ENCODE data around the gene DGKD. TPM values are rescaled to one million over a fixed set of nuclear protein-coding genes. Genes with fewer than 3 reads are reported as not detected.

Gene DGKD
- total and polyA plus RNA-seq, 10 donors = 21.9 to 120 (median 71.9) TPM

DNA sequence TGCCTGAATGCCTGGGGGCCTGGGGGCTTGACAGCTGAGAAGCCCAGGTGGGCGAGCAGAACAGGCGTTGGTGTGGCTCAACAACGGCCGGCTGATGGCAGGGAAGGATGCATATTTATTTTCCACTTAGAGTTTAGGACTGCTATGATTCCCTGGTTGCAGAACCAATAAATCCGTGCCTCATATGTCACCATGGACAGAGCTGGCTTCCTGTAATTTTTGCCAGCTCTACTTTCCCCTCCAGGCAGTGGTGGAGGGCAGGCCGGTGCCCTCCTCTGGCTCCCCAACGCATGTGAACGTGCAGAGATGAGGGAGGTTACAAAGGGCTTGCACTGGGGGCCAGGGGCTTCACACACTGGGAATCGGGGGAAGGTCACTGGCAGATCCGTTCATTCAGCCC is 28.5 kb upstream of the DGKD start:
- 69 to 78% (median 72%) methylated on average over 10 of the region's 10 CpGs for WGBS, 5 donors
- intact Hi-C loops (cut with DNase I; ENCODE audit: low total_unique reads) = no loop called here
- Histone ChIP-seq H3K9me3 (no peaks in the 10 kb centered on the region), H3K36me3 (no peaks in the 10 kb centered on the region), H3K27me3 (replicated peaks in 1 of 7) (peaks cover 0 to 4% (median 0%) of the 10 kb centered on the region in 7 donors), H3K27ac (no peak overlapping the region), H3K4me3 (no peak overlapping the region), H3K4me1 (peaks cover 0 to 34% (median 18%) of the 10 kb centered on the region in 6 donors)
- TF ChIP-seq, protein P1, sequence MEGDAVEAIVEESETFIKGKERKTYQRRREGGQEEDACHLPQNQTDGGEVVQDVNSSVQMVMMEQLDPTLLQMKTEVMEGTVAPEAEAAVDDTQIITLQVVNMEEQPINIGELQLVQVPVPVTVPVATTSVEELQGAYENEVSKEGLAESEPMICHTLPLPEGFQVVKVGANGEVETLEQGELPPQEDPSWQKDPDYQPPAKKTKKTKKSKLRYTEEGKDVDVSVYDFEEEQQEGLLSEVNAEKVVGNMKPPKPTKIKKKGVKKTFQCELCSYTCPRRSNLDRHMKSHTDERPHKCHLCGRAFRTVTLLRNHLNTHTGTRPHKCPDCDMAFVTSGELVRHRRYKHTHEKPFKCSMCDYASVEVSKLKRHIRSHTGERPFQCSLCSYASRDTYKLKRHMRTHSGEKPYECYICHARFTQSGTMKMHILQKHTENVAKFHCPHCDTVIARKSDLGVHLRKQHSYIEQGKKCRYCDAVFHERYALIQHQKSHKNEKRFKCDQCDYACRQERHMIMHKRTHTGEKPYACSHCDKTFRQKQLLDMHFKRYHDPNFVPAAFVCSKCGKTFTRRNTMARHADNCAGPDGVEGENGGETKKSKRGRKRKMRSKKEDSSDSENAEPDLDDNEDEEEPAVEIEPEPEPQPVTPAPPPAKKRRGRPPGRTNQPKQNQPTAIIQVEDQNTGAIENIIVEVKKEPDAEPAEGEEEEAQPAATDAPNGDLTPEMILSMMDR (IDR thresholded peaks at IDR 0.05 in 8 of 11, conservative IDR thresholded peaks at IDR 0.05 in 3 of 11) = no peak
- no peak for TF ChIP-seq POLR2AphosphoS5 (IDR thresholded peaks at IDR 0.05)
- TF ChIP-seq POLR2A (IDR thresholded peaks at IDR 0.05) = no peak
- DNase-seq = peak; percentile 63

DNA sequence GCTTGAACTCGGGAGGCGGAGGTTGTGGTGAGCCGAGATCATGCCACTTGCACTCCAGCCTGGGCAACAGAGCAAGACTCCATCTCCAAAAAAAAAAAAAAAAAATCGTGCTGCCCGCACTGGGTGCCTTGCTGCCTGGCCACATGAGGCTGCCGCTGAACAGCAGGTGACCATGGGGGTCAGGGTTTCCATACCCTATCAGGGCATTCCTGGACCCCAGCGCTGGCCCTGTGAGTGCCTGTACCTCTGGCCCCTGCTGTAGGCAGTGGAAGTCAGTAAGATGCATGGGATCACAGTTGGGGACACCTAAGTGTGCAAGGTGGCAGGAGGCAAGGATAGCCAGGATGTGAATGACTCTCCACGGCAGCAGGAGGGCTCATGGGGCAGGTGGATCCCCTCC is 27.8 kb upstream of the DGKD start:
- H3K27ac ChIP-seq = no peak overlapping the region
- 84 to 92% (median 87%) methylated on average over 8 of the region's 8 CpGs for WGBS, 5 donors
- no peak overlapping the region for H3K4me3 ChIP-seq
- H3K9me3 ChIP-seq = no peaks in the 10 kb centered on the region
- H3K36me3 ChIP-seq = no peaks in the 10 kb centered on the region
- H3K27me3 ChIP-seq (replicated peaks in 1 of 7) = peaks cover 0 to 4% (median 0%) of the 10 kb centered on the region in 7 donors
- TF ChIP-seq POLR2A (IDR thresholded peaks at IDR 0.05) = no peak
- TF ChIP-seq, protein P1 (IDR thresholded peaks at IDR 0.05 in 8 of 11, conservative IDR thresholded peaks at IDR 0.05 in 3 of 11) = no peak
- TF ChIP-seq POLR2AphosphoS5 (IDR thresholded peaks at IDR 0.05) = no peak
- intact Hi-C loops (cut with DNase I; ENCODE audit: low total_unique reads) = no loop called here
- H3K4me1 ChIP-seq = peaks cover 0 to 41% (median 24%) of the 10 kb centered on the region in 6 donors
- peak; percentile 62 for DNase-seq

DNA sequence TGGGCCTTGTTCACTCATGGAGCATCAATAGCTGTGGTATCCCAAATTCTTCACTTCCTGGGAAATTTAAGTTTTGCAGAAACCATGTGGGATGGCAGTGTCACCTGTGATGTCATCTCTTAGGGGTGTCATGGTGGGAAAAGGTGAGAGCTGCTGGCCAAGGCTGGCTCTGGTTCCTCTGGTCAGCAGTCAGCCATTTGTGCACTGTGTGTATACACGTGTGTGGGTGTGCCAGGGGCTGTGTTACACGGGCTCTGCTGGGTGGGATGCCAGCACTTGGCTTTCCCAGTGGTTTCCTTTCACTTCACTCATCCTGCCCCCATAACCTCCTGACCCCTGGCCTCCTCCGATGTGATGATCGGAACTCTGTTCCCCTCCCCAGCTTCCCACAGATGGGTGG is 25.4 kb upstream of the DGKD start:
- WGBS, 5 donors = 69 to 85% (median 71%) methylated on average over 4 of the region's 4 CpGs

DNA sequence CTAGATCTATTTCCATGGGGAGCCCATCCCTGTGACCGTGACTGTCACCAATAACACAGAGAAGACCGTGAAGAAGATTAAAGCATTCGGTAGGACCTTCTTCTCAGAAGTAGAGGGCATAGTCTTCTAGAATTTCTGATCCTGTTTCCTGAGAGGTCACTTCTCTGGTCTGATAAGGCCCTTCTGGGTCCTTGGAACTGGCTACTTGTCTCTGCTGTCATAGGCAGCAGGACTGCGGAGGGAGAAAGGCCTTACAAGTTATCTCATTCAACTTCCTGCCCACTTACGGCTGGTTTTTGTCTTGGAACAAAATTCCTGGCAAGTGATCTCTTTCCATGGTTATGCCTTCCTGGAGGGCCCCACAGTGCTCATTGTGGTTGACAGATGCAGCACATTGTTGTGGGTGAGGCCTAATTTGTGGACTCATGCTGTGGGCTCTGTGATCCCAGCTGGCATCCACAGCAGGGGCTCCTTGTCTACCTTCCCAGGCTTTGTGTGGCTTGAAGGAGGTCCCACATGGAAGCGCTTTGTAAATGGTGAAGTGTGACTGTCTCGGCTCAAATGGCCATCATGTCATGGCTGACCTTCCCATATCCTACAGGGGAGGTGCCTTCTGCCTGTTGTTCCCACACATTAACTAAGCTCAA is 24.7 kb upstream of the DGKD start:
- DNase-seq = no peak
- intact Hi-C loops (cut with DNase I; ENCODE audit: low total_unique reads) = no loop called here
- Histone ChIP-seq H3K9me3 (no peaks in the 10 kb centered on the region), H3K4me3 (no peak overlapping the region), H3K27me3 (replicated peaks in 1 of 7) (peaks cover 0 to 4% (median 0%) of the 10 kb centered on the region in 7 donors), H3K27ac (peak overlapping the region in 3 of 8 donors; percentile 88 to 96 (median 96)), H3K36me3 (no peaks in the 10 kb centered on the region), H3K4me1 (peaks cover 17 to 57% (median 42%) of the 10 kb centered on the region in 6 donors)
- TF ChIP-seq POLR2A (IDR thresholded peaks at IDR 0.05) (no peak), POLR2AphosphoS5 (IDR thresholded peaks at IDR 0.05) (no peak)
- TF ChIP-seq, protein P1 (IDR thresholded peaks at IDR 0.05 in 8 of 11, conservative IDR thresholded peaks at IDR 0.05 in 3 of 11) = no peak
- 75 to 84% (median 80%) methylated on average over 6 to 7 of the region's 7 CpGs for WGBS, 5 donors

More for the DNA sequence above, 25.4 kb upstream of the DGKD start:
- TF ChIP-seq POLR2A (IDR thresholded peaks at IDR 0.05) = no peak
- TF ChIP-seq, protein P1 (IDR thresholded peaks at IDR 0.05 in 8 of 11, conservative IDR thresholded peaks at IDR 0.05 in 3 of 11) = no peak
- no peak for TF ChIP-seq POLR2AphosphoS5 (IDR thresholded peaks at IDR 0.05)
- peaks cover 0 to 4% (median 0%) of the 10 kb centered on the region in 7 donors for H3K27me3 ChIP-seq (replicated peaks in 1 of 7)
- H3K9me3 ChIP-seq = no peaks in the 10 kb centered on the region
- DNase-seq = no peak
- peaks cover 17 to 50% (median 38%) of the 10 kb centered on the region in 6 donors for H3K4me1 ChIP-seq
- no peak overlapping the region for H3K27ac ChIP-seq
- intact Hi-C loops (cut with DNase I; ENCODE audit: low total_unique reads) = no loop called here
- H3K4me3 ChIP-seq = no peak overlapping the region
- no peaks in the 10 kb centered on the region for H3K36me3 ChIP-seq

All from spleen (tissue), 11 donors.